AG10803 (cell line): ENCODE data around the gene CAMK2G.

Experiments
- DNase-seq: peaks from one replicate; pipeline ENCODE4 v3.0.0; 2010; ENCODE audit warnings: low read depth
- H3K4me3 ChIP-seq: 2 replicates; pipeline ENCODE4 v1.5.1; 2011; ENCODE audit warnings: mild to moderate bottlenecking, low read length, control low read depth
- CTCF ChIP-seq: conservative IDR thresholded peaks from 2 replicates; pipeline ENCODE4 v1.5.1; 2011; ENCODE audit warnings: mild to moderate bottlenecking, low read length, control low read depth, inconsistent platforms

CAMK2G gene

GRCh38 chr10:73827346-73828089 lies 46.8 kb downstream of the CAMK2G start:
- H3K4me3 ChIP-seq = no peak overlapping the region
- DNase-seq = no peak
- no peak for TF ChIP-seq CTCF

- H3K4me3 ChIP-seq = no peak overlapping the region
- TF ChIP-seq CTCF = no peak
- DNase-seq = no peak
These were observed 50.1 kb downstream of the CAMK2G start for GRCh38 chr10:73824146-73824725.

- TF ChIP-seq CTCF = no peak
- no peak overlapping the region for H3K4me3 ChIP-seq
- no peak for DNase-seq
These were observed 51.0 kb downstream of the CAMK2G start for GRCh38 chr10:73823391-73823790.

- no peak for TF ChIP-seq CTCF
- DNase-seq = no peak
- H3K4me3 ChIP-seq = no peak overlapping the region
These were observed 54.8 kb downstream of the CAMK2G start for GRCh38 chr10:73819513-73820093.

- no peak for DNase-seq
- TF ChIP-seq CTCF = no peak
- H3K4me3 ChIP-seq = no peak overlapping the region
These were observed 55.3 kb downstream of the CAMK2G start for GRCh38 chr10:73819081-73819480.

GRCh38 chr10:73818402-73818801 lies 56.0 kb downstream of the CAMK2G start:
- no peak overlapping the region for H3K4me3 ChIP-seq
- TF ChIP-seq CTCF = no peak
- DNase-seq = no peak

GRCh38 chr10:73817826-73818225 lies 56.5 kb downstream of the CAMK2G start:
- no peak overlapping the region for H3K4me3 ChIP-seq
- no peak for DNase-seq
- no peak for TF ChIP-seq CTCF
